Sigmoid colon (tissue), 7 donors: Measurements from ENCODE around the gene NEURL1. TPM values are rescaled to one million over a fixed set of nuclear protein-coding genes. Genes with fewer than 3 reads are reported as not detected.

Source experiments
- DNase-seq: peaks from one replicate; pipeline ENCODE4 v3.0.0-alpha.2; 2019
- H3K27ac ChIP-seq, 4 donors: fragments of 200-600 bp; sonication (generic); one replicate each; pipeline ENCODE4 v1.5.1; 2016 to 2019; ENCODE audit warnings: mild to moderate bottlenecking in 1 of 4
- H3K27me3 ChIP-seq, 3 donors: fragments of 200-600 bp; sonication (generic); one replicate each; pipeline ENCODE4 v1.5.1; 2019; ENCODE audit warnings: mild to moderate bottlenecking in 1 of 3
- H3K36me3 ChIP-seq, 4 donors: fragments of 200-600 bp; sonication (generic); one replicate each; pipeline ENCODE4 v1.5.1; 2016 to 2019
- H3K4me1 ChIP-seq, 4 donors: fragments of 200-600 bp; sonication (generic); one replicate each; pipeline ENCODE4 v1.5.1; 2017 to 2019
- H3K4me3 ChIP-seq, 4 donors: fragments of 200-600 bp; sonication (generic); one replicate each; pipeline ENCODE4 v1.5.1; 2017 to 2019; ENCODE audit warnings: mild to moderate bottlenecking in 2 of 4, moderate library complexity in 1 of 4
- H3K9me3 ChIP-seq, 4 donors: fragments of 200-600 bp in 3 of 4; sonication (generic) in 3 of 4; one replicate each; pipeline versions ENCODE4 v1.5.1 to v1.6.1; 2013 to 2019
- CTCF ChIP-seq, 4 experiments: fragments of 450-650 bp in 3 of 4; fragments of 200-600 bp in 1 of 4; IDR thresholded peaks; one replicate each; pipeline ENCODE4 v1.5.1; 2016 to 2019; ENCODE audit warnings: antibody characterized with exemption in 4 of 4, mild to moderate bottlenecking in 3 of 4, moderate library complexity in 2 of 4
- EP300 ChIP-seq, 4 donors: sonication (generic); formaldehyde crosslinking; IDR thresholded peaks; one replicate each; pipeline ENCODE4 v1.6.1; 2017; ENCODE audit warnings: antibody characterized with exemption in 4 of 4
- POLR2A ChIP-seq, 2 donors: fragments of 450-650 bp; IDR thresholded peaks; one replicate each; pipeline ENCODE4 v1.6.1; 2016; ENCODE audit warnings: antibody characterized with exemption in 2 of 2, mild to moderate bottlenecking in 2 of 2, moderate library complexity in 2 of 2
- POLR2AphosphoS5 ChIP-seq, 4 donors: sonication (generic); formaldehyde crosslinking; IDR thresholded peaks; one replicate each; pipeline ENCODE4 v1.6.1; 2017; ENCODE audit warnings: antibody characterized with exemption in 4 of 4
- WGBS, 2 donors: extraction: QIAGEN DNeasy Blood & Tissue Kit; methylation state at CpG; one replicate each; pipeline ENCODE4 v1.1.7; 2013; 5-methylcytosine and 5-hydroxymethylcytosine counted together
- intact Hi-C: fragments of 100-400 bp; cut with DNase I; formaldehyde crosslinking; loops from one replicate; pipeline ENCODE4 v1.15.1; 2023
- polyA plus RNA-seq, 3 donors: library from polyadenylated mRNA; stranded (reverse); fragments of 200-250 nt; gene quantifications; one replicate each; pipeline ENCODE4 v1.2.3, GENCODE V29; 2013
- total RNA-seq, 4 donors: library from RNA; depleted of rRNA; stranded (reverse); fragments of >200 nt; gene quantifications; one replicate each; pipeline ENCODE4 v1.1.0, GENCODE V29; 2016
- donor health status: healthy with polysubstance abuse.
- donor health status: Bipolar disorder and iron deficiency.
- donor health status: healthy.

NEURL1 gene
- total and polyA plus RNA-seq, 7 donors = 0.41 to 54.1 (median 15.3) TPM; not detected in 1

DNA sequence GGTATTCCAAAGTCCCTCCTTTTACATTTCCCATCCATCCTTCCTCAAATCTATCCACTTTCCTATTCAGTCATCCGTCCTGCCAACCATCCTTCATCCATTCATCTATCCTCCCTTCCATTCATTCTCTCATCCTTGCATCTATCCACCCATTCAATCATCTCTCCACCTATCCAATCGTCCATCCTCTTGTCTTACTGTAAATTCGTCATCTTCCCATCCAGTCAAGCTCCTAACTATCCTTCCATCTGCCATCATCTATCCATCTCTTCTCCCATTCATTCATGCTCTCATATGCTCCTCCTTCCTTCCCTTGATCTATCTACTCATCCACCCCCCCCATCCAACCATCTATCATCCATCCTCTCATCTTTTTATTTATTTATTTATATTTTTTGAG is 19.4 kb upstream of the NEURL1 start:
- Histone ChIP-seq H3K4me1 (no peaks in the 10 kb centered on the region), H3K27me3 (peaks cover 0 to 4% (median 0%) of the 10 kb centered on the region in 3 donors), H3K27ac (no peak overlapping the region), H3K4me3 (no peak overlapping the region), H3K9me3 (no peaks in the 10 kb centered on the region), H3K36me3 (no peaks in the 10 kb centered on the region)
- WGBS, 2 donors = 89 to 94% methylated on average over 3 of the region's 3 CpGs
- TF ChIP-seq EP300 (IDR thresholded peaks at IDR 0.05) = no peak
- TF ChIP-seq POLR2A (IDR thresholded peaks at IDR 0.05) = no peak
- TF ChIP-seq CTCF (IDR thresholded peaks at IDR 0.05) = no peak
- no peak for TF ChIP-seq POLR2AphosphoS5 (IDR thresholded peaks at IDR 0.05)
- intact Hi-C loops = no loop called here
- no peak for DNase-seq

DNA sequence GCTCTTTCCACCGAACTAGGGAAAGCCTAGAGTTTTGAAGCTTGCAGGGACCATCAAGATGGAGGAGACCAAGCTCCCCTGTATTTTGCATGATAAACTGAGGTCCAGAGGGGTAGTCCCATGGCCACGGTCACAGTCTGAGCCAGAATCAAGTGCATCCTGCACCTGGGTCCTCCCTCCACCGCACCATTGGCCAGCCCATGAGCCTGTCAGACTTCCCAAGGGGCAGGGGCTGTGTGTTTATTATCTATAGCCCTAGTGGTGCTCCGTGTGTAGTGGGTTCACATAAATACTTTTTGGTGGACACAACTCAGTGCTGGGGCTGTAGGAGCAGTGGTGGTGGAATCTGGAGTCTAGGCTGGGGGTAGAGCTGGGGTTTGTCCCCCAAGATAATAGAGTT is 18.1 kb upstream of the NEURL1 start:
- no peaks in the 10 kb centered on the region for H3K9me3 ChIP-seq
- H3K4me1 ChIP-seq = no peaks in the 10 kb centered on the region
- WGBS, 2 donors = 88% methylated on average over 4 of the region's 4 CpGs
- no peaks in the 10 kb centered on the region for H3K36me3 ChIP-seq
- no peak overlapping the region for H3K4me3 ChIP-seq
- DNase-seq = no peak
- intact Hi-C loops = no loop called here
- H3K27me3 ChIP-seq = peaks cover 0 to 4% (median 0%) of the 10 kb centered on the region in 3 donors
- H3K27ac ChIP-seq = no peak overlapping the region
- TF ChIP-seq POLR2AphosphoS5 (IDR thresholded peaks at IDR 0.05) (no peak), EP300 (IDR thresholded peaks at IDR 0.05) (no peak), CTCF (IDR thresholded peaks at IDR 0.05) (no peak), POLR2A (IDR thresholded peaks at IDR 0.05) (no peak)

- Histone ChIP-seq H3K4me1 (no peaks in the 10 kb centered on the region), H3K36me3 (no peaks in the 10 kb centered on the region), H3K27ac (no peak overlapping the region), H3K4me3 (no peak overlapping the region), H3K27me3 (peaks cover 0 to 4% (median 0%) of the 10 kb centered on the region in 3 donors), H3K9me3 (no peaks in the 10 kb centered on the region)
- no peak for DNase-seq
- 80 to 84% methylated on average over 11 of the region's 11 CpGs for WGBS, 2 donors
- no peak for TF ChIP-seq EP300 (IDR thresholded peaks at IDR 0.05)
- no peak for TF ChIP-seq POLR2AphosphoS5 (IDR thresholded peaks at IDR 0.05)
- no peak for TF ChIP-seq CTCF (IDR thresholded peaks at IDR 0.05)
- intact Hi-C loops = no loop called here
Measured at GRCh38 chr10:103476046-103476768, 17.3 kb upstream of the NEURL1 start.

DNA sequence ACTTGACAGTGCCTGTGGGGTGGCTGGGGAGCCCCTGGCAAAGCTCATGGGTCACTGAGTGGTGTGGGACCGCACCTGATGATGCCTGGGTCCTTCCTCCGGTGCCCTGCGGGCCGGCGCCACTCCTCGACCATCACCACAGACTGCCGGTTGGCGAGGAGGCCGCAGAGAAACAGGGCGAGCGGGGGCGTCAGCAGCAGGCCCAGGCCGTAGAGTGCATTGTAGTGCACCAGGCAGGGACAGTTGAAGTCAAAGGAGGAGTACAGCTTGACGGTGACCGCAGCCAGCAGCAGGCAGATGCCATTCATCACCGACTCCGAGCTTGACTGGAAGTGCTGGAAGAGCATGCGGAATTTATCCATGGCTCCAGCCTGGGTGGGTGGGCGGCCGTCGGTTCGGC is 14.8 kb upstream of the NEURL1 start:
- no peak overlapping the region for H3K4me3 ChIP-seq
- peaks cover 0 to 7% (median 0%) of the 10 kb centered on the region in 3 donors for H3K27me3 ChIP-seq
- H3K9me3 ChIP-seq = no peaks in the 10 kb centered on the region
- no peaks in the 10 kb centered on the region for H3K36me3 ChIP-seq
- WGBS, 2 donors = 89 to 93% methylated on average over 22 of the region's 22 CpGs
- no peak for DNase-seq
- H3K4me1 ChIP-seq = no peaks in the 10 kb centered on the region
- no peak overlapping the region for H3K27ac ChIP-seq
- intact Hi-C loops = no loop called here
- TF ChIP-seq EP300 (IDR thresholded peaks at IDR 0.05) (no peak), POLR2A (IDR thresholded peaks at IDR 0.05) (no peak), POLR2AphosphoS5 (IDR thresholded peaks at IDR 0.05) (no peak), CTCF (IDR thresholded peaks at IDR 0.05) (no peak)

DNA sequence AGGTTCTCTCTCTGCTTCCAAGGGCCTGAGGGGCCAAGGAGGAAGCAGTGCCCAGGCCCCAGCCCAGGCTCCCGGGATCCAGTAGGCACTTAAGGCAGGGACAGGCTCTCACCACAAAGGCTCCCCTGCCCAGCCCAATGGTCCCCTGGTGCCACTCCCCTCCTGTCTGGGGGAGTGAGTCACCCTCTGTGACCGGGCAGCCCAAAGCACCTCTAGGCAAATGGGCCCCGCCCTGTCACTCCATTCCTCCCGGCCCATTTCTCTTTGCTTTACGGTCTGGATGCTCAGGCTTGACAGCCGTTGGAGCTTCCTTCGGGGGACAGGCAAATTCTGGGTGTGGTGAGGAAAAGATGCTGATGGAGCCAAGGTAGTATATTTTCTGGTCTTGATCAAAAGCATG is 14.4 kb upstream of the NEURL1 start, which contains the start of gene CALHM3:
Gene CALHM3 (minus strand): TSS at position 106 of the 400 bp plus-strand sequence. CDS start 208 bp downstream, outside the sequence.
- Histone ChIP-seq H3K27me3 (peaks cover 0 to 7% (median 0%) of the 10 kb centered on the region in 3 donors), H3K9me3 (no peaks in the 10 kb centered on the region), H3K4me1 (no peaks in the 10 kb centered on the region), H3K4me3 (no peak within 1 kb of the TSS), H3K27ac (no peak within 1 kb of the TSS), H3K36me3 (no peaks in the 10 kb centered on the region)
- WGBS, 2 donors = 23 to 76% methylated on average over 7 of the region's 7 CpGs
- no peak for DNase-seq
- intact Hi-C loops = no loop called here
- TF ChIP-seq POLR2A (IDR thresholded peaks at IDR 0.05) = no peak
- no peak for TF ChIP-seq CTCF (IDR thresholded peaks at IDR 0.05)
- TF ChIP-seq EP300 (IDR thresholded peaks at IDR 0.05) = no peak
